Chondrocyte (in vitro differentiated cells): Measurements from ENCODE around the gene RAB31. TPM values are rescaled to one million over a fixed set of nuclear protein-coding genes. Genes with fewer than 3 reads are reported as not detected.

Source experiments
- DNase-seq: peaks from one replicate; pipeline ENCODE4 v3.0.0; 2021; ENCODE audit warnings: mixed read lengths, low spot score
- H3K27ac Mint-ChIP-seq: one replicate; pipeline ENCODE4 v1.8.0; 2021; ENCODE audit warnings: mild to moderate bottlenecking, moderate library complexity, mixed read lengths; ENCODE audit not compliant: unreplicated experiment
- H3K27me3 Mint-ChIP-seq: 2 replicates; pipeline ENCODE4 v1.8.0; 2021; ENCODE audit warnings: low read depth, mixed read lengths
- H3K36me3 Mint-ChIP-seq: 2 replicates; pipeline ENCODE4 v1.8.0; 2021; ENCODE audit warnings: low read depth, mixed read lengths
- H3K4me1 Mint-ChIP-seq: 2 replicates; pipeline ENCODE4 v1.8.0; 2021; ENCODE audit warnings: low read depth, mild to moderate bottlenecking, mixed read lengths
- H3K4me3 Mint-ChIP-seq: one replicate; pipeline ENCODE4 v1.8.0; 2021; ENCODE audit warnings: mild to moderate bottlenecking, moderate library complexity, mixed read lengths; ENCODE audit not compliant: unreplicated experiment
- H3K9me3 Mint-ChIP-seq: 2 replicates; pipeline ENCODE4 v1.8.0; 2021; ENCODE audit warnings: low read depth, mixed read lengths
- CTCF ChIP-seq: fragments of 200-600 bp; sonication (generic); IDR thresholded peaks from 2 replicates; pipeline ENCODE4 v1.5.0; 2021; ENCODE audit warnings: antibody characterized with exemption, mild to moderate bottlenecking, moderate library complexity
- total RNA-seq: library from RNA; stranded (reverse); gene quantifications from 3 replicates; pipeline ENCODE4 v1.2.1, GENCODE V29; 2021

Gene RAB31
- total RNA-seq, 1 donor from 2014 or later = 87.7 TPM

GRCh38 chr18:9739516-9739915 is 31.4 kb downstream of the RAB31 start:
- H3K27me3 Mint-ChIP-seq = no peaks in the 10 kb centered on the region
- H3K36me3 Mint-ChIP-seq = no peaks in the 10 kb centered on the region
- no peak for TF ChIP-seq CTCF
- no peak for DNase-seq
- H3K9me3 Mint-ChIP-seq = peaks cover under 1% of the 10 kb centered on the region
- no peak overlapping the region for H3K27ac Mint-ChIP-seq
- peaks cover 49% of the 10 kb centered on the region for H3K4me1 Mint-ChIP-seq
- no peak overlapping the region for H3K4me3 Mint-ChIP-seq

DNA sequence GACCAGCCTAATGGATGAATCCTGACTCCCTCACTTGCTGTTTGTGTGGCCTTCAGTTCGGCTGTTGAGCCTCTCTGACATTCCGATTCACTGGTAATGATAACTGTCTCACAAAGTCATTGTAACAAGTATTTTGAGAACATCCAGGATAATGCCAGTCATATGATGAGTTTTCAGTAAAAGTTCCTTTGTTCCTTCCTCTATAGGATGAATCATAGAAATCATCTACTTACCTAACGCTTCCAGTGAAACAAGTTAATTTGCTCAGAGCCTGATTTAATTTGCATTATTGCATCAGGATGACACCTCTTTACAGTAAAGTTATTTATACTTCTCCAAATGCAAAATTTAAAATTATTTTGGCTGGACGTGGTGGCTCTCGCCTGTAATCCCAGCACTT is 32.0 kb downstream of the RAB31 start:
- Mint-ChIP-seq H3K36me3 (peaks cover 2% of the 10 kb centered on the region), H3K27me3 (no peaks in the 10 kb centered on the region), H3K4me1 (peaks cover 51% of the 10 kb centered on the region), H3K4me3 (no peak overlapping the region), H3K27ac (no peak overlapping the region), H3K9me3 (peaks cover 4% of the 10 kb centered on the region)
- no peak for DNase-seq
- TF ChIP-seq CTCF = no peak

DNA sequence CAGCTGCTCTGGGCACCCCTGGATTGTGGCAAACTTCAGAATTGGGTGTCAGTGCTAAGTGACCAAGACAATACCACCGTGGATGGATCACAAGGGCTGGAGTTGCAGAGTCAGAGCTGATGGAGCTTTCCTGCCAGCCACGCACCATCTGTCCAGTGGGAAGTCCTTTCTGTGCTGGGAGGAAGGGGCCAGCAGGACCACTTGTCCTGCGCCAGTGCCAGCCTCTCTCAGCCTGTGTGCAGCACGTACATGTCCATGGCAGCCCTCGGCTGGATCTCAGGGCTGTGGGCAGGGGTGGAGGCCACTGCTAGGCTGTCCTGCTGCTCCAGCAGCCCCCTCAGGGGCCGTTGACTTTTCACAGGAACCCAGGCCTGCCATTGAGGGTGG is 33.3 kb downstream of the RAB31 start:
- Mint-ChIP-seq H3K27ac (peak overlapping the region; percentile 99), H3K4me3 (no peak overlapping the region), H3K4me1 (peaks cover 51% of the 10 kb centered on the region), H3K27me3 (no peaks in the 10 kb centered on the region), H3K36me3 (peaks cover 2% of the 10 kb centered on the region), H3K9me3 (peaks cover 4% of the 10 kb centered on the region)
- no peak for TF ChIP-seq CTCF
- DNase-seq = no peak

DNA sequence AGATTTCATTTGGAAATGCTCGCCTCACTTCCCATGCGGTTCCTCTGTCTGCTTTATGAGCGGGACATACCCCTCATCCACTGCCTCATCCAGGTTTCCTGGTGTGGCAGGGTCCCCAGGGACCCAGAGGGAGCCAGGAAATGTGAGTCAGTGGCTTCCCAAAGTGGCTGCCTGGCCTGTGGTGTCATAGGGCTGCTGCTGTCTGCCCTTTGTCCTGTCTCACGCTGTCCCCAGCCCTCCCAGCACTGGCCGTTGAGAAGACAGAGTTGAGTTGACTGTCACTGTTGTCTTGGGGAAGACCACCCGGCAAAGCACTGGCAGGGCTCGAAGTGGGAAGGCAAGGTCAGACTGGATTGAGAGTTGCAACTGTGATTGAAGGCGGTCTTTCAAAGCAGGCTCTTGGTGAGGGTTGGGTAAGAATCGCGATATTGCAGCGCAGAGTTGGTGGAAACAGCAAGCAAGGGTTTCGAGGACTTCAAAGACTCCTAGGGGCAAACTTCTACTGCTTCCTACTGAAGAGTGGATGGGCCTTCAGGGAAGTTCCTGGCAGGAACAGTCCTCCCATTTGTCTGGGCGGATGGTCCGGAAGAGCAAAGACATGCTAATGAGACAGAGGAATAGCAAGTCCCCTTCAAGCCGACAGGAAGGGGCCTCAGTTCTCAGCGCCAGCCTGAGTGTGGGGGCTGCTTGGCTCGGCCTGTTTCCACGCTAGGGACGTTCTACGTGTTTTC is 33.9 kb downstream of the RAB31 start:
- TF ChIP-seq CTCF = no peak
- peak overlapping the region; percentile 66 for H3K4me3 Mint-ChIP-seq
- peaks cover 2% of the 10 kb centered on the region for H3K36me3 Mint-ChIP-seq
- H3K27me3 Mint-ChIP-seq = no peaks in the 10 kb centered on the region
- H3K9me3 Mint-ChIP-seq = peaks cover 4% of the 10 kb centered on the region
- DNase-seq = no peak
- peak overlapping the region; percentile 99 for H3K27ac Mint-ChIP-seq
- peaks cover 50% of the 10 kb centered on the region for H3K4me1 Mint-ChIP-seq

GRCh38 chr18:9742524-9743131 is 34.5 kb downstream of the RAB31 start:
- H3K27me3 Mint-ChIP-seq = no peaks in the 10 kb centered on the region
- no peak for DNase-seq
- peaks cover 4% of the 10 kb centered on the region for H3K9me3 Mint-ChIP-seq
- no peak for TF ChIP-seq CTCF
- peaks cover 2% of the 10 kb centered on the region for H3K36me3 Mint-ChIP-seq
- H3K4me3 Mint-ChIP-seq = peak overlapping the region; percentile 66
- H3K4me1 Mint-ChIP-seq = peaks cover 44% of the 10 kb centered on the region
- peak overlapping the region; percentile 99 for H3K27ac Mint-ChIP-seq
